HepG2 (cell line): ENCODE data around the gene PIM1. TPM values are rescaled to one million over a fixed set of nuclear protein-coding genes. Genes with fewer than 3 reads are reported as not detected.
A peak's percentile ranks its signal among the peaks of the same experiment; 100 is the strongest.

Experiments
- ELF3 ChIP-seq: IDR thresholded peaks from 2 replicates; pipeline ENCODE4 v1.6.1; 2016; ENCODE audit warnings: missing genetic modification reagents, missing compliant biosample characterization
- ERF ChIP-seq: IDR thresholded peaks from 2 replicates; pipeline ENCODE4 v1.6.1; 2018; ENCODE audit warnings: missing biosample characterization, missing genetic modification reagents
- GLI4 ChIP-seq: sonication (generic); formaldehyde crosslinking; IDR thresholded peaks from 2 replicates; pipeline ENCODE4 v1.5.1; 2020; ENCODE audit warnings: missing genetic modification reagents, mild to moderate bottlenecking, moderate library complexity, borderline replicate concordance
- MIER2 ChIP-seq: IDR thresholded peaks from 2 replicates; pipeline ENCODE4 v1.6.1; 2016; ENCODE audit warnings: missing biosample characterization, missing genetic modification reagents
- NFATC3 ChIP-seq: sonication (generic); formaldehyde crosslinking; IDR thresholded peaks from 2 replicates; pipeline ENCODE4 v1.5.1; 2020; ENCODE audit warnings: mild to moderate bottlenecking, missing genetic modification reagents
- SNAPC2 ChIP-seq: sonication (generic); formaldehyde crosslinking; IDR thresholded peaks from 2 replicates; pipeline ENCODE4 v1.8.1; 2022; ENCODE audit warnings: mild to moderate bottlenecking, missing genetic modification reagents
- SNRNP70 ChIP-seq: fragments of 200-400 bp; formaldehyde crosslinking; IDR thresholded peaks from 2 replicates; pipeline ENCODE4 v1.6.1; 2017; ENCODE audit warnings: mild to moderate bottlenecking, low read depth, low read length, moderate library complexity
- ZBTB42 ChIP-seq: sonication (generic); formaldehyde crosslinking; IDR thresholded peaks from 2 replicates; pipeline ENCODE4 v1.5.0; 2020; ENCODE audit warnings: mild to moderate bottlenecking, missing genetic modification reagents
- ZNF17 ChIP-seq: sonication (generic); formaldehyde crosslinking; IDR thresholded peaks from 2 replicates; pipeline ENCODE4 v1.5.0; 2020; ENCODE audit warnings: mild to moderate bottlenecking, missing genetic modification reagents
- ZNF672 ChIP-seq: sonication (generic); formaldehyde crosslinking; IDR thresholded peaks from 2 replicates; pipeline ENCODE4 v1.8.1; 2022; ENCODE audit warnings: missing genetic modification reagents
- ZNF790 ChIP-seq: sonication (generic); formaldehyde crosslinking; IDR thresholded peaks from 2 replicates; pipeline ENCODE4 v1.8.0; 2022; ENCODE audit warnings: missing genetic modification reagents, mild to moderate bottlenecking, borderline replicate concordance
- polyA plus RNA-seq, 8 experiments: library from polyadenylated mRNA; depleted of rRNA in 3 of 8; stranded (reverse) in 7 of 8; unstranded in 1 of 8; fragments of >200 nt; fragmentation: Illumina TruSeq in 4 of 8; extraction: Trizol in 4 of 8; gene quantifications; 2 replicates each; pipeline versions ENCODE4 v1.2.1 to v1.2.3, GENCODE V29; 2011 to 2016; ENCODE audit warnings: low read depth in 4 of 8, missing spikeins in 1 of 8, mixed read lengths in 1 of 8; ENCODE audit not compliant: insufficient read depth in 1 of 8
- total RNA-seq, 5 experiments: library from RNA; depleted of rRNA; stranded (reverse); fragments of >200 nt; fragmentation: Illumina TruSeq; extraction: Trizol; gene quantifications; 2 replicates each; pipeline ENCODE4 v1.2.3, GENCODE V29; 2016; ENCODE audit warnings: low read depth in 1 of 5
- TF ChIP-seq, protein P1 (sequence below): sonication (generic); formaldehyde crosslinking; IDR thresholded peaks from 2 replicates; pipeline ENCODE4 v1.5.0; 2020; ENCODE audit warnings: missing genetic modification reagents, mild to moderate bottlenecking, borderline replicate concordance
- TF ChIP-seq, protein P2 (sequence below): sonication (generic); formaldehyde crosslinking; IDR thresholded peaks from 2 replicates; pipeline ENCODE4 v1.8.1; 2023; ENCODE audit warnings: mild to moderate bottlenecking, missing genetic modification reagents, borderline replicate concordance
- TF ChIP-seq, protein P3 (sequence below): sonication (generic); formaldehyde crosslinking; IDR thresholded peaks from 2 replicates; pipeline ENCODE4 v1.5.1; 2020; ENCODE audit warnings: missing genetic modification reagents, mild to moderate bottlenecking, borderline replicate concordance

PIM1 gene
- total and polyA plus RNA-seq, 2 of the 13 experiments (the other 11 are each of a cell fraction or from before 2014, with no cell fraction given): 29.4 to 117 TPM

DNA sequence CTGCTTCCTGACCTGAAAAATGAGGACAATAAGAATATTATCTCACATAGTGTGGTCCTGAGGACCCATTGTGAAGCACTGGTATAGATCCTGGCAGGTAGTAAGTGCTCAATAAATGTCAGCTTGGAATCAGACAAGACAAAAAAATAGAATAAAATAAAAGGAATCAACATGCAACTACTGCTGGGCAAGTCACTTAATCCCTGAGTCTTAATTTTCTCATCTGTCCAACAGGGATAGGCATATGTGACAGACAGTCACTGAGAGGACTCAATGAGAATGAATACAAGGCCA lies 38.0 kb upstream of the PIM1 start (continued):
- TF ChIP-seq SNAPC2 (CRISPR knock-in tag) (no peak), SNRNP70 (no peak), ZNF17 (CRISPR knock-in tag) (no peak), ZNF790 (no peak), ZBTB42 (CRISPR knock-in tag) (0 out of 2 replicates have a peak, but pooled peaks have one; percentile 27), MIER2 (CRISPR knock-in tag) (no peak), NFATC3 (CRISPR knock-in tag) (no peak), ZNF672 (CRISPR knock-in tag) (no peak), ELF3 (CRISPR knock-in tag) (0 out of 2 replicates have a peak, but pooled peaks have one; percentile 8), ERF (CRISPR knock-in tag) (peak; percentile 17; the same call in 1 of the 2 replicates), GLI4 (CRISPR knock-in tag) (no peak)
- TF ChIP-seq, protein P1, sequence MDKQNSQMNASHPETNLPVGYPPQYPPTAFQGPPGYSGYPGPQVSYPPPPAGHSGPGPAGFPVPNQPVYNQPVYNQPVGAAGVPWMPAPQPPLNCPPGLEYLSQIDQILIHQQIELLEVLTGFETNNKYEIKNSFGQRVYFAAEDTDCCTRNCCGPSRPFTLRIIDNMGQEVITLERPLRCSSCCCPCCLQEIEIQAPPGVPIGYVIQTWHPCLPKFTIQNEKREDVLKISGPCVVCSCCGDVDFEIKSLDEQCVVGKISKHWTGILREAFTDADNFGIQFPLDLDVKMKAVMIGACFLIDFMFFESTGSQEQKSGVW (CRISPR knock-in tag): no peak
- TF ChIP-seq, protein P2, sequence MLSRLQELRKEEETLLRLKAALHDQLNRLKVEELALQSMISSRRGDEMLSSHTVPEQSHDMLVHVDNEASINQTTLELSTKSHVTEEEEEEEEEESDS (CRISPR knock-in tag): no peak
- TF ChIP-seq, protein P3, sequence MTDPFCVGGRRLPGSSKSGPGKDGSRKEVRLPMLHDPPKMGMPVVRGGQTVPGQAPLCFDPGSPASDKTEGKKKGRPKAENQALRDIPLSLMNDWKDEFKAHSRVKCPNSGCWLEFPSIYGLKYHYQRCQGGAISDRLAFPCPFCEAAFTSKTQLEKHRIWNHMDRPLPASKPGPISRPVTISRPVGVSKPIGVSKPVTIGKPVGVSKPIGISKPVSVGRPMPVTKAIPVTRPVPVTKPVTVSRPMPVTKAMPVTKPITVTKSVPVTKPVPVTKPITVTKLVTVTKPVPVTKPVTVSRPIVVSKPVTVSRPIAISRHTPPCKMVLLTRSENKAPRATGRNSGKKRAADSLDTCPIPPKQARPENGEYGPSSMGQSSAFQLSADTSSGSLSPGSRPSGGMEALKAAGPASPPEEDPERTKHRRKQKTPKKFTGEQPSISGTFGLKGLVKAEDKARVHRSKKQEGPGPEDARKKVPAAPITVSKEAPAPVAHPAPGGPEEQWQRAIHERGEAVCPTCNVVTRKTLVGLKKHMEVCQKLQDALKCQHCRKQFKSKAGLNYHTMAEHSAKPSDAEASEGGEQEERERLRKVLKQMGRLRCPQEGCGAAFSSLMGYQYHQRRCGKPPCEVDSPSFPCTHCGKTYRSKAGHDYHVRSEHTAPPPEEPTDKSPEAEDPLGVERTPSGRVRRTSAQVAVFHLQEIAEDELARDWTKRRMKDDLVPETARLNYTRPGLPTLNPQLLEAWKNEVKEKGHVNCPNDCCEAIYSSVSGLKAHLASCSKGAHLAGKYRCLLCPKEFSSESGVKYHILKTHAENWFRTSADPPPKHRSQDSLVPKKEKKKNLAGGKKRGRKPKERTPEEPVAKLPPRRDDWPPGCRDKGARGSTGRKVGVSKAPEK: no peak
